Brain microvascular endothelial cell (primary cell): ENCODE measurements around the gene RGS5.
"Not testable (repeated sequence)": the region's sequence is repeated elsewhere in the genome, so short reads cannot be mapped to it uniquely, and the experiment has no call there.

Source experiments
- DNase-seq: peaks from one replicate; pipeline ENCODE4 v3.0.0-alpha.2; 2020
- H3K27ac ChIP-seq: fragments of 250-450 bp; sonication (Bioruptor Pico); 2 replicates; pipeline ENCODE4 v1.5.1; 2020; ENCODE audit warnings: mild to moderate bottlenecking, moderate library complexity
- H3K27me3 ChIP-seq: fragments of 250-450 bp; sonication (Bioruptor Pico); replicated peaks from 2 replicates; pipeline ENCODE4 v1.5.1; 2020; ENCODE audit warnings: mild to moderate bottlenecking
- H3K36me3 ChIP-seq: fragments of 250-450 bp; sonication (Bioruptor Pico); replicated peaks from 2 replicates; pipeline ENCODE4 v1.5.1; 2020; ENCODE audit warnings: mild to moderate bottlenecking
- H3K4me3 ChIP-seq: 2 replicates; pipeline ENCODE4 v1.5.1; 2011; ENCODE audit warnings: low read depth, mild to moderate bottlenecking, control low read depth, low read length, moderate library complexity
- CTCF ChIP-seq: IDR thresholded peaks from 2 replicates; pipeline ENCODE4 v1.5.1; 2011; ENCODE audit warnings: low read depth, mild to moderate bottlenecking, moderate library complexity, low read length, control low read depth, inconsistent platforms; ENCODE audit errors: missing control alignments
- in situ Hi-C: cut with HindIII; loops from 2 replicates; pipeline ENCODE4 v1.10.0; 2017; ENCODE audit warnings: low sequenced_read_pairs, low pct_ligation_motif_present

RGS5 gene

GRCh38 chr1:163231385-163231784 lies 28.7 kb upstream of the RGS5 start:
- no peak for TF ChIP-seq CTCF
- H3K4me3 ChIP-seq: no peak overlapping the region
- in situ Hi-C loops: no loop called here
- peak; percentile 20 for DNase-seq
- no peaks in the 10 kb centered on the region for H3K36me3 ChIP-seq
- H3K27ac ChIP-seq: no peak overlapping the region
- no peaks in the 10 kb centered on the region for H3K27me3 ChIP-seq

GRCh38 chr1:163230827-163231226 lies 28.1 kb upstream of the RGS5 start:
- Histone ChIP-seq H3K36me3 (no peaks in the 10 kb centered on the region), H3K27ac (no peak overlapping the region), H3K27me3 (no peaks in the 10 kb centered on the region), H3K4me3 (no peak overlapping the region)
- in situ Hi-C loops: no loop called here
- no peak for DNase-seq
- no peak for TF ChIP-seq CTCF

GRCh38 chr1:163228271-163228670 lies 25.6 kb upstream of the RGS5 start:
- H3K27me3 ChIP-seq, H3K36me3 ChIP-seq, DNase-seq, in situ Hi-C loops, H3K27ac ChIP-seq, H3K4me3 ChIP-seq: not testable (repeated sequence)

- no peak for TF ChIP-seq CTCF
- in situ Hi-C loops: no loop called here
- H3K36me3 ChIP-seq: no peaks in the 10 kb centered on the region
- no peaks in the 10 kb centered on the region for H3K27me3 ChIP-seq
- no peak for DNase-seq
- H3K4me3 ChIP-seq: no peak overlapping the region
- H3K27ac ChIP-seq: no peak overlapping the region
Observed at GRCh38 chr1:163227126-163227525, 24.4 kb upstream of the RGS5 start.

- in situ Hi-C loops: no loop called here
- no peaks in the 10 kb centered on the region for H3K27me3 ChIP-seq
- DNase-seq: no peak
- no peak overlapping the region for H3K27ac ChIP-seq
- no peaks in the 10 kb centered on the region for H3K36me3 ChIP-seq
- no peak for TF ChIP-seq CTCF
- H3K4me3 ChIP-seq: no peak overlapping the region
Observed at GRCh38 chr1:163213626-163214025, 10.9 kb upstream of the RGS5 start.

- Histone ChIP-seq H3K27me3 (no peaks in the 10 kb centered on the region), H3K4me3 (no peak overlapping the region), H3K27ac (no peak overlapping the region), H3K36me3 (no peaks in the 10 kb centered on the region)
- DNase-seq: no peak
- in situ Hi-C loops: no loop called here
- TF ChIP-seq CTCF: no peak
Observed at GRCh38 chr1:163211667-163212066, 9.0 kb upstream of the RGS5 start.
